ENCODE measurements around the gene ARHGEF12. TPM values are rescaled to one million over a fixed set of nuclear protein-coding genes. Genes with fewer than 3 reads are reported as not detected.

ARHGEF12 gene
- total RNA-seq, 1 donor from 2014 or later: 83.1 TPM

- no peak for TF ChIP-seq EZH2 (IDR thresholded peaks at IDR 0.05; ENCODE audit: insufficient read depth, low read length)
- TF ChIP-seq CTCF (IDR thresholded peaks at IDR 0.05; ENCODE audit: insufficient read depth, low read depth, low read length): no peak
- peaks cover 99% of the 10 kb centered on the region for H3K79me2 ChIP-seq (ENCODE audit: insufficient read depth, low read length)
- no peak overlapping the region for H3K4me3 Mint-ChIP-seq (ENCODE audit: unreplicated experiment)
- no peak for DNase-seq (ENCODE audit: low read depth)
- H3K4me2 ChIP-seq (ENCODE audit: low read length): no peak overlapping the region
- no peaks in the 10 kb centered on the region for H3K27me3 ChIP-seq (ENCODE audit: insufficient read depth, low read length)
- peaks cover 2% of the 10 kb centered on the region for H3K36me3 Mint-ChIP-seq (ENCODE audit: low read depth, unreplicated experiment)
- no peaks in the 10 kb centered on the region for H3K9me3 Mint-ChIP-seq (ENCODE audit: unreplicated experiment)
- peaks cover 93% of the 10 kb centered on the region for H4K20me1 ChIP-seq (ENCODE audit: insufficient read depth, low read length)
- no peak overlapping the region for H3K4me3 ChIP-seq (ENCODE audit: insufficient read depth, low read depth, low read length)
- H3K4me1 ChIP-seq (ENCODE audit: insufficient read depth, low read length): peaks cover 15% of the 10 kb centered on the region
- H3K9me3 ChIP-seq (ENCODE audit: insufficient read depth, low read depth, low read length): no peaks in the 10 kb centered on the region
- H3K27ac Mint-ChIP-seq (ENCODE audit: unreplicated experiment): no peak overlapping the region
- no peak overlapping the region for H3K27ac ChIP-seq (ENCODE audit: low read depth, low read length)
- H2AFZ ChIP-seq (ENCODE audit: low read depth, low read length): no peak overlapping the region
- FAIRE-seq: no peak
- no peak overlapping the region for H3K9ac ChIP-seq (ENCODE audit: low read length)
- H3K36me3 ChIP-seq (ENCODE audit: insufficient read depth, low read length): no peaks in the 10 kb centered on the region
- no peaks in the 10 kb centered on the region for H3K27me3 Mint-ChIP-seq (ENCODE audit: low read depth, unreplicated experiment)
- peaks cover 47% of the 10 kb centered on the region for H3K4me1 Mint-ChIP-seq (ENCODE audit: low read depth, unreplicated experiment)
Measured at GRCh38 chr11:120346233-120346632, 10.0 kb downstream of the ARHGEF12 start.

GRCh38 chr11:120350637-120351036, 14.4 kb downstream of the ARHGEF12 start:
- no peaks in the 10 kb centered on the region for H3K27me3 Mint-ChIP-seq (ENCODE audit: low read depth, unreplicated experiment)
- Histone ChIP-seq H3K9ac (ENCODE audit: low read length) (no peak overlapping the region), H3K79me2 (ENCODE audit: insufficient read depth, low read length) (peaks cover 98% of the 10 kb centered on the region), H3K27me3 (ENCODE audit: insufficient read depth, low read length) (no peaks in the 10 kb centered on the region), H3K36me3 (ENCODE audit: insufficient read depth, low read length) (peaks cover 3% of the 10 kb centered on the region), H4K20me1 (ENCODE audit: insufficient read depth, low read length) (peaks cover 91% of the 10 kb centered on the region), H3K4me3 (ENCODE audit: insufficient read depth, low read depth, low read length) (no peak overlapping the region), H3K27ac (ENCODE audit: low read depth, low read length) (no peak overlapping the region), H2AFZ (ENCODE audit: low read depth, low read length) (no peak overlapping the region), H3K9me3 (ENCODE audit: insufficient read depth, low read depth, low read length) (no peaks in the 10 kb centered on the region), H3K4me2 (ENCODE audit: low read length) (no peak overlapping the region), H3K4me1 (ENCODE audit: insufficient read depth, low read length) (no peaks in the 10 kb centered on the region)
- no peak overlapping the region for H3K4me3 Mint-ChIP-seq (ENCODE audit: unreplicated experiment)
- peaks cover 13% of the 10 kb centered on the region for H3K36me3 Mint-ChIP-seq (ENCODE audit: low read depth, unreplicated experiment)
- peaks cover 2% of the 10 kb centered on the region for H3K9me3 Mint-ChIP-seq (ENCODE audit: unreplicated experiment)
- FAIRE-seq: no peak
- H3K4me1 Mint-ChIP-seq (ENCODE audit: low read depth, unreplicated experiment): peaks cover 33% of the 10 kb centered on the region
- no peak for DNase-seq (ENCODE audit: low read depth)
- TF ChIP-seq EZH2 (IDR thresholded peaks at IDR 0.05; ENCODE audit: insufficient read depth, low read length) (no peak), CTCF (IDR thresholded peaks at IDR 0.05; ENCODE audit: insufficient read depth, low read depth, low read length) (no peak)
- no peak overlapping the region for H3K27ac Mint-ChIP-seq (ENCODE audit: unreplicated experiment)

DNA sequence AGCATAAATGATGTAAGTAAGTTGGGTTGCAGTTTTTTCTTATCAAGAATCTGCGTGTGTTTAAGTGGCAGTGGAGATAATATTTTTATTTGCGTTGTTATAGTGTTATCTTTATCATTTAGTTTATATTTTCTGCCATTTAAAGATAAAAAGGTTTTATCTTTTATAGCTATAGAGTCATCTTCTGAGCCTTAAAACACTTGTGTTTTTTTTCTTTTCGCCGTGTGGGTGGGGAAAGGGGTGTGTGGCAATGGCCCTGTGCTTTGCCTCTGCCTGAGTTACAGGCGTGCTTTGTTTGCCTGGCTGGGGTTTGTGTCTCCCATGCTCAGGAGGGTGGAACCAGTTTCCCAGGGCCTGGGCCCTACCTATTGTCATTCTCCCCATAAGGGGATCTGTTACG, 16.2 kb downstream of the ARHGEF12 start:
- H3K27ac ChIP-seq (ENCODE audit: low read depth, low read length): no peak overlapping the region
- peaks cover 3% of the 10 kb centered on the region for H3K36me3 ChIP-seq (ENCODE audit: insufficient read depth, low read length)
- DNase-seq (ENCODE audit: low read depth) (no peak), FAIRE-seq (no peak)
- H3K9me3 ChIP-seq (ENCODE audit: insufficient read depth, low read depth, low read length): no peaks in the 10 kb centered on the region
- peaks cover 2% of the 10 kb centered on the region for H3K9me3 Mint-ChIP-seq (ENCODE audit: unreplicated experiment)
- no peaks in the 10 kb centered on the region for H3K27me3 ChIP-seq (ENCODE audit: insufficient read depth, low read length)
- no peak overlapping the region for H3K4me3 Mint-ChIP-seq (ENCODE audit: unreplicated experiment)
- no peaks in the 10 kb centered on the region for H3K4me1 ChIP-seq (ENCODE audit: insufficient read depth, low read length)
- TF ChIP-seq CTCF (IDR thresholded peaks at IDR 0.05; ENCODE audit: insufficient read depth, low read depth, low read length): no peak
- TF ChIP-seq EZH2 (IDR thresholded peaks at IDR 0.05; ENCODE audit: insufficient read depth, low read length): no peak
- no peak overlapping the region for H3K27ac Mint-ChIP-seq (ENCODE audit: unreplicated experiment)
- H3K4me2 ChIP-seq (ENCODE audit: low read length): no peak overlapping the region
- peaks cover 91% of the 10 kb centered on the region for H4K20me1 ChIP-seq (ENCODE audit: insufficient read depth, low read length)
- H3K4me1 Mint-ChIP-seq (ENCODE audit: low read depth, unreplicated experiment): peaks cover 23% of the 10 kb centered on the region
- H3K9ac ChIP-seq (ENCODE audit: low read length): no peak overlapping the region
- H2AFZ ChIP-seq (ENCODE audit: low read depth, low read length): no peak overlapping the region
- peaks cover 98% of the 10 kb centered on the region for H3K79me2 ChIP-seq (ENCODE audit: insufficient read depth, low read length)
- H3K4me3 ChIP-seq (ENCODE audit: insufficient read depth, low read depth, low read length): no peak overlapping the region
- no peaks in the 10 kb centered on the region for H3K27me3 Mint-ChIP-seq (ENCODE audit: low read depth, unreplicated experiment)
- H3K36me3 Mint-ChIP-seq (ENCODE audit: low read depth, unreplicated experiment): peaks cover 13% of the 10 kb centered on the region
